Smooth muscle cell (in vitro differentiated cells): ENCODE results near the gene RAB11FIP4. TPM values are rescaled to one million over a fixed set of nuclear protein-coding genes. Genes with fewer than 3 reads are reported as not detected.

Source experiments
- DNase-seq: peaks from one replicate; lab custom pipeline; 2025; ENCODE audit not compliant: unreplicated experiment; lab: John Stamatoyannopoulos, UW
- H2AFZ ChIP-seq: fragments of 200-600 bp; sonication (generic); 2 replicates; pipeline ENCODE4 v1.6.0; 2016; ENCODE audit warnings: antibody characterized with exemption, low read depth, mild to moderate bottlenecking
- H3F3A ChIP-seq: fragments of 200-600 bp; sonication (generic); 2 replicates; pipeline ENCODE4 v1.6.0; 2017; ENCODE audit warnings: antibody characterized with exemption, low read depth
- H3K27ac ChIP-seq: fragments of 200-600 bp; sonication (generic); 2 replicates; pipeline ENCODE4 v1.5.1; 2016; ENCODE audit warnings: low read depth, mild to moderate bottlenecking
- H3K27me3 ChIP-seq: fragments of 200-600 bp; sonication (generic); 2 replicates; pipeline ENCODE4 v1.6.1; 2016; ENCODE audit warnings: low read depth, mild to moderate bottlenecking
- H3K36me3 ChIP-seq: fragments of 200-600 bp; sonication (generic); 2 replicates; pipeline ENCODE4 v1.5.1; 2016; ENCODE audit warnings: low read depth
- H3K4me1 ChIP-seq: fragments of 200-600 bp; sonication (generic); 2 replicates; pipeline ENCODE4 v1.5.1; 2016; ENCODE audit warnings: low read depth
- H3K4me2 ChIP-seq: fragments of 200-600 bp; sonication (generic); 2 replicates; pipeline ENCODE4 v1.6.0; 2016; ENCODE audit warnings: mild to moderate bottlenecking
- H3K4me3 ChIP-seq: fragments of 200-600 bp; sonication (generic); 2 replicates; pipeline ENCODE4 v1.5.1; 2016; ENCODE audit warnings: mild to moderate bottlenecking
- H3K79me2 ChIP-seq: fragments of 200-600 bp; sonication (generic); 2 replicates; pipeline ENCODE4 v1.6.0; 2016; ENCODE audit warnings: low read depth, mild to moderate bottlenecking
- H3K9ac ChIP-seq: fragments of 200-600 bp; sonication (generic); 2 replicates; pipeline ENCODE4 v1.6.0; 2016; ENCODE audit warnings: low read depth
- H3K9me3 ChIP-seq: fragments of 200-600 bp; sonication (generic); replicated peaks from 2 replicates; pipeline ENCODE4 v1.5.1; 2016; ENCODE audit warnings: low read depth
- H4K20me1 ChIP-seq: fragments of 200-600 bp; sonication (generic); 2 replicates; pipeline ENCODE4 v1.6.0; 2016; ENCODE audit warnings: low read depth
- CTCF ChIP-seq: fragments of 200-600 bp; sonication (generic); IDR thresholded peaks from 2 replicates; pipeline ENCODE4 v1.5.1; 2017; ENCODE audit warnings: borderline replicate concordance, mild to moderate bottlenecking, antibody characterized with exemption; ENCODE audit not compliant: insufficient read depth, poor library complexity, severe bottlenecking
- WGBS: methylation state at CpG from one replicate; pipeline ENCODE4 v1.1.7; 2016; ENCODE audit warnings: low lambda C conversion rate; 5-methylcytosine and 5-hydroxymethylcytosine counted together
- polyA plus RNA-seq: library from polyadenylated mRNA; unstranded; fragments of >200 nt; fragmentation: Nextera tagmentation; extraction: Ambion mirVana; gene quantifications from 2 replicates; pipeline ENCODE4 v1.2.1, GENCODE V29; 2016
- total RNA-seq: library from RNA; depleted of rRNA; stranded (reverse); fragments of >200 nt; gene quantifications from 2 replicates; pipeline ENCODE4 v1.2.3, GENCODE V29; 2014

RAB11FIP4 gene
- total and polyA plus RNA-seq, 2 experiments from 2014 or later = 0.42 to 2.9 TPM

GRCh38 chr17:31522284-31522931, 130.9 kb downstream of the RAB11FIP4 start:
- no peak overlapping the region for H3K4me2 ChIP-seq
- H3K36me3 ChIP-seq = no peaks in the 10 kb centered on the region
- TF ChIP-seq CTCF = no peak
- H3K9ac ChIP-seq = no peak overlapping the region
- H3F3A ChIP-seq = no peaks in the 10 kb centered on the region
- H3K27me3 ChIP-seq = no peaks in the 10 kb centered on the region
- no peak overlapping the region for H3K4me3 ChIP-seq
- H3K27ac ChIP-seq = no peak overlapping the region
- H3K9me3 ChIP-seq = no peaks in the 10 kb centered on the region
- H3K79me2 ChIP-seq = no peaks in the 10 kb centered on the region
- H3K4me1 ChIP-seq = no peaks in the 10 kb centered on the region
- DNase-seq = no peak
- no peak overlapping the region for H2AFZ ChIP-seq
- WGBS = 95% methylated on average over 16 of the region's 16 CpGs
- no peaks in the 10 kb centered on the region for H4K20me1 ChIP-seq

GRCh38 chr17:31522987-31523495, 131.6 kb downstream of the RAB11FIP4 start:
- no peak for TF ChIP-seq CTCF
- Histone ChIP-seq H3K4me3 (no peak overlapping the region), H3K27ac (no peak overlapping the region), H3K27me3 (no peaks in the 10 kb centered on the region), H3K4me1 (no peaks in the 10 kb centered on the region), H2AFZ (no peak overlapping the region), H3K9me3 (no peaks in the 10 kb centered on the region), H3F3A (no peaks in the 10 kb centered on the region), H3K4me2 (no peak overlapping the region), H3K36me3 (no peaks in the 10 kb centered on the region), H3K9ac (no peak overlapping the region), H4K20me1 (no peaks in the 10 kb centered on the region), H3K79me2 (no peaks in the 10 kb centered on the region)
- DNase-seq = no peak
- WGBS = 82% methylated on average over 9 of the region's 9 CpGs

- H3K4me2 ChIP-seq = no peak overlapping the region
- WGBS = 96% methylated on average over 14 of the region's 14 CpGs
- no peaks in the 10 kb centered on the region for H4K20me1 ChIP-seq
- H3K27me3 ChIP-seq = no peaks in the 10 kb centered on the region
- DNase-seq = no peak
- no peaks in the 10 kb centered on the region for H3K79me2 ChIP-seq
- no peak overlapping the region for H3K9ac ChIP-seq
- H2AFZ ChIP-seq = no peak overlapping the region
- H3K4me1 ChIP-seq = no peaks in the 10 kb centered on the region
- TF ChIP-seq CTCF = no peak
- H3K27ac ChIP-seq = no peak overlapping the region
- H3K9me3 ChIP-seq = no peaks in the 10 kb centered on the region
- no peaks in the 10 kb centered on the region for H3K36me3 ChIP-seq
- H3F3A ChIP-seq = no peaks in the 10 kb centered on the region
- H3K4me3 ChIP-seq = no peak overlapping the region
Measured at GRCh38 chr17:31523862-31524730, 132.6 kb downstream of the RAB11FIP4 start.
